ENCODE data around the gene GIPC2. TPM values are rescaled to one million over a fixed set of nuclear protein-coding genes. Genes with fewer than 3 reads are reported as not detected.

GIPC2 gene
- total and polyA plus RNA-seq, 2 donors (not counting 1 experiment from before 2014, with no cell fraction given), result not detected

- peaks cover 0 to 4% (median 0%) of the 10 kb centered on the region in 3 donors for H3K9me3 ChIP-seq (ENCODE audit: control extremely low read depth in 1 of 3, control insufficient read depth in 2 of 3, insufficient read depth in 1 of 3, low read length in 2 of 3)
- no peak overlapping the region for H3K27ac Mint-ChIP-seq
- H4K20me1 ChIP-seq (ENCODE audit: control insufficient read depth, insufficient read depth, low read length, poor library complexity, severe bottlenecking), result no peaks in the 10 kb centered on the region
- DNase-seq, result no peak
- no peak overlapping the region for H2AFZ ChIP-seq (ENCODE audit: insufficient read depth, low read depth, low read length, poor library complexity, severe bottlenecking)
- no peak for ATAC-seq (ENCODE audit: low read depth)
- no peaks in the 10 kb centered on the region for H3K9me3 Mint-ChIP-seq (ENCODE audit: insufficient read depth)
- intact Hi-C loops (cut with micrococcal nuclease), result no loop called here
- WGBS (ENCODE audit: insufficient coverage), result 100% methylated on average over 2 of the region's 3 CpGs
- ChIA-PET POLR2A (no interaction called here), CTCF (no interaction called here)
- no peak overlapping the region for H3K27ac ChIP-seq (ENCODE audit: low read length in 2 of 2)
- H3K9ac ChIP-seq (ENCODE audit: low read length), result no peak overlapping the region
- peaks cover 19 to 24% of the 10 kb centered on the region in 2 donors for H3K4me1 ChIP-seq (ENCODE audit: control insufficient read depth in 2 of 2, insufficient read depth in 2 of 2, low read length in 2 of 2)
- TF ChIP-seq, protein P1, sequence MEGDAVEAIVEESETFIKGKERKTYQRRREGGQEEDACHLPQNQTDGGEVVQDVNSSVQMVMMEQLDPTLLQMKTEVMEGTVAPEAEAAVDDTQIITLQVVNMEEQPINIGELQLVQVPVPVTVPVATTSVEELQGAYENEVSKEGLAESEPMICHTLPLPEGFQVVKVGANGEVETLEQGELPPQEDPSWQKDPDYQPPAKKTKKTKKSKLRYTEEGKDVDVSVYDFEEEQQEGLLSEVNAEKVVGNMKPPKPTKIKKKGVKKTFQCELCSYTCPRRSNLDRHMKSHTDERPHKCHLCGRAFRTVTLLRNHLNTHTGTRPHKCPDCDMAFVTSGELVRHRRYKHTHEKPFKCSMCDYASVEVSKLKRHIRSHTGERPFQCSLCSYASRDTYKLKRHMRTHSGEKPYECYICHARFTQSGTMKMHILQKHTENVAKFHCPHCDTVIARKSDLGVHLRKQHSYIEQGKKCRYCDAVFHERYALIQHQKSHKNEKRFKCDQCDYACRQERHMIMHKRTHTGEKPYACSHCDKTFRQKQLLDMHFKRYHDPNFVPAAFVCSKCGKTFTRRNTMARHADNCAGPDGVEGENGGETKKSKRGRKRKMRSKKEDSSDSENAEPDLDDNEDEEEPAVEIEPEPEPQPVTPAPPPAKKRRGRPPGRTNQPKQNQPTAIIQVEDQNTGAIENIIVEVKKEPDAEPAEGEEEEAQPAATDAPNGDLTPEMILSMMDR (IDR thresholded peaks at IDR 0.05), result no peak
- no peak for TF ChIP-seq EZH2 (IDR thresholded peaks at IDR 0.05; ENCODE audit: borderline replicate concordance, insufficient read depth, low read depth, low read length, poor library complexity, severe bottlenecking)
- H3K27me3 ChIP-seq (replicated peaks in 1 of 4; ENCODE audit: control extremely low read depth in 1 of 4, control insufficient read depth in 3 of 4, insufficient read depth in 4 of 4, low read length in 3 of 4), result peaks cover 0 to 33% (median 32%) of the 10 kb centered on the region in 4 experiments
- no peaks in the 10 kb centered on the region for H3K79me2 ChIP-seq (ENCODE audit: control insufficient read depth, insufficient read depth, low read length)
- H3K36me3 ChIP-seq (replicated peaks in 1 of 2; ENCODE audit: control extremely low read depth in 1 of 2, control insufficient read depth in 1 of 2, extremely low read depth in 1 of 2, insufficient read depth in 2 of 2, low read length in 1 of 2), result no peaks in the 10 kb centered on the region
- no peak overlapping the region for H3K4me3 Mint-ChIP-seq
- no peak overlapping the region for H3K4me2 ChIP-seq (replicated peaks; ENCODE audit: low read depth, low read length, poor library complexity, severe bottlenecking)
- peaks cover 25% of the 10 kb centered on the region for H3K4me1 Mint-ChIP-seq
- H3K4me3 ChIP-seq (ENCODE audit: control extremely low read depth in 1 of 5, extremely low read depth in 1 of 5, insufficient read depth in 1 of 5, low read depth in 2 of 5, low read length in 4 of 5), result no peak overlapping the region
- peaks cover 43% of the 10 kb centered on the region for H3K27me3 Mint-ChIP-seq
These were observed 2.3 kb upstream of the GIPC2 start for GRCh38 chr1:78043436-78043835.

DNA sequence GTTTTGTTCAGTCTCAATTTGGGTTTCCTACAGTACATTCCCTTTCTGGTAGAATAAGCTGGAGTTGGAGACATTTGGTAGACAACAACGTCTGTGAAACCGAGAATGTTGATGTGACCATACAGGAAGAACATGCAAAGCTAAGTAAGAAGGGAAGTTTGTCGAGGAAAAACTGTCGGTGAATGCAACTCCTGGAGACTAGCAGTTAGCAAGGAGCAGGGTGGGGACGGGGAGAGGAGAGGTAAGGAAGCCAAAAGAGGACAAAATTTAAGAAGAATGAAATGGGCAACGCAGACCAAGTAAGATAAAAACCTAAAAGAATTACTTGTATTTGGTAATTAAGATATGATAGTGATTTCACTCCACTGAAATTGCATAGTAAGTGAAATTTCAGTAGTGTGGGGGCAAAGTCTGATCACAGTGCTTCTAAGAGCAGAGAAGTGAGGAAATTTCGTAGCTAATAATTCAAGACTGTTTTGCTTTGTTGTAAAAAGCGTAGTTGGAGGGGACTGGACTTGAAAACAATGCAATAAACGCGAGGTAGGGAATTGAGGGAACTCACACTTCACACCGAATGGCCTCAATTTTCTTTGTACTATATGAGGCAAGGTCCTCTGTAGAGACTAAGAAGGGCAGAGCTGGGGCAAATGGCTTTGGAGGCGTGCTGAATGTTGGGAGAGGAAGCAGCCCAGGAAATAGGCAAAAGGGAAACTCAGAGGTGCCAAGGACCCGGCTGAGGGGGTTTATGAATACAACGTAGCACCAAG lies 787 bp upstream of the GIPC2 start:
- H3K4me2 ChIP-seq (replicated peaks; ENCODE audit: low read depth, low read length, poor library complexity, severe bottlenecking), result peak overlapping the region; percentile 89
- H3K27me3 Mint-ChIP-seq, result peaks cover 44% of the 10 kb centered on the region
- H3K4me3 ChIP-seq (ENCODE audit: control extremely low read depth in 1 of 5, extremely low read depth in 1 of 5, insufficient read depth in 1 of 5, low read depth in 2 of 5, low read length in 4 of 5), result peak overlapping the region in 3 of 5 experiments; percentile 52 to 68 (median 53)
- H3K79me2 ChIP-seq (ENCODE audit: control insufficient read depth, insufficient read depth, low read length), result no peaks in the 10 kb centered on the region
- WGBS (ENCODE audit: insufficient coverage), result 54% methylated on average over 10 of the region's 14 CpGs
- peaks cover 25% of the 10 kb centered on the region for H3K4me1 Mint-ChIP-seq
- H2AFZ ChIP-seq (ENCODE audit: insufficient read depth, low read depth, low read length, poor library complexity, severe bottlenecking), result peak overlapping the region; percentile 80
- no peaks in the 10 kb centered on the region for H4K20me1 ChIP-seq (ENCODE audit: control insufficient read depth, insufficient read depth, low read length, poor library complexity, severe bottlenecking)
- peak overlapping the region; percentile 64 for H3K9ac ChIP-seq (ENCODE audit: low read length)
- intact Hi-C loops (cut with micrococcal nuclease), result no loop called here
- TF ChIP-seq EZH2 (IDR thresholded peaks at IDR 0.05; ENCODE audit: borderline replicate concordance, insufficient read depth, low read depth, low read length, poor library complexity, severe bottlenecking), result no peak
- TF ChIP-seq, protein P1 (IDR thresholded peaks at IDR 0.05), result no peak
- H3K4me3 Mint-ChIP-seq, result peak overlapping the region; percentile 83
- H3K9me3 Mint-ChIP-seq (ENCODE audit: insufficient read depth), result no peaks in the 10 kb centered on the region
- DNase-seq (peak; percentile 13), ATAC-seq (ENCODE audit: low read depth) (no peak)
- ChIA-PET POLR2A (interaction anchor here (0.6 kb wide), 1 partner anchor 24 kb away, joined by 4 read pairs; no protein-coding TSS in a partner anchor), CTCF (no interaction called here)
- peaks cover 0 to 4% (median 0%) of the 10 kb centered on the region in 3 donors for H3K9me3 ChIP-seq (ENCODE audit: control extremely low read depth in 1 of 3, control insufficient read depth in 2 of 3, insufficient read depth in 1 of 3, low read length in 2 of 3)
- peaks cover 19 to 24% of the 10 kb centered on the region in 2 donors for H3K4me1 ChIP-seq (ENCODE audit: control insufficient read depth in 2 of 2, insufficient read depth in 2 of 2, low read length in 2 of 2)
- no peaks in the 10 kb centered on the region for H3K36me3 ChIP-seq (replicated peaks in 1 of 2; ENCODE audit: control extremely low read depth in 1 of 2, control insufficient read depth in 1 of 2, extremely low read depth in 1 of 2, insufficient read depth in 2 of 2, low read length in 1 of 2)
- H3K27me3 ChIP-seq (replicated peaks in 1 of 4; ENCODE audit: control extremely low read depth in 1 of 4, control insufficient read depth in 3 of 4, insufficient read depth in 4 of 4, low read length in 3 of 4), result peaks cover 0 to 38% (median 35%) of the 10 kb centered on the region in 4 experiments
- no peak overlapping the region for H3K27ac Mint-ChIP-seq
- H3K27ac ChIP-seq (ENCODE audit: low read length in 2 of 2), result no peak overlapping the region

Measured in B cell (primary cell).